ENCODE data around the gene NADK2. TPM values are rescaled to one million over a fixed set of nuclear protein-coding genes. Genes with fewer than 3 reads are reported as not detected.

The NADK2 gene
- 8.3 to 16.2 TPM (median 12.2 TPM) in 5 replicates for total RNA-seq (2022; extraction: Qiagen RNA extraction; ENCODE audit: low read depth)

GRCh38 chr5:36241631-36242533 lies at the start of gene NADK2:
Gene NADK2 (minus strand): TSS chr5:36241925. CDS start chr5:36241798, 127 bp downstream.

DNA sequence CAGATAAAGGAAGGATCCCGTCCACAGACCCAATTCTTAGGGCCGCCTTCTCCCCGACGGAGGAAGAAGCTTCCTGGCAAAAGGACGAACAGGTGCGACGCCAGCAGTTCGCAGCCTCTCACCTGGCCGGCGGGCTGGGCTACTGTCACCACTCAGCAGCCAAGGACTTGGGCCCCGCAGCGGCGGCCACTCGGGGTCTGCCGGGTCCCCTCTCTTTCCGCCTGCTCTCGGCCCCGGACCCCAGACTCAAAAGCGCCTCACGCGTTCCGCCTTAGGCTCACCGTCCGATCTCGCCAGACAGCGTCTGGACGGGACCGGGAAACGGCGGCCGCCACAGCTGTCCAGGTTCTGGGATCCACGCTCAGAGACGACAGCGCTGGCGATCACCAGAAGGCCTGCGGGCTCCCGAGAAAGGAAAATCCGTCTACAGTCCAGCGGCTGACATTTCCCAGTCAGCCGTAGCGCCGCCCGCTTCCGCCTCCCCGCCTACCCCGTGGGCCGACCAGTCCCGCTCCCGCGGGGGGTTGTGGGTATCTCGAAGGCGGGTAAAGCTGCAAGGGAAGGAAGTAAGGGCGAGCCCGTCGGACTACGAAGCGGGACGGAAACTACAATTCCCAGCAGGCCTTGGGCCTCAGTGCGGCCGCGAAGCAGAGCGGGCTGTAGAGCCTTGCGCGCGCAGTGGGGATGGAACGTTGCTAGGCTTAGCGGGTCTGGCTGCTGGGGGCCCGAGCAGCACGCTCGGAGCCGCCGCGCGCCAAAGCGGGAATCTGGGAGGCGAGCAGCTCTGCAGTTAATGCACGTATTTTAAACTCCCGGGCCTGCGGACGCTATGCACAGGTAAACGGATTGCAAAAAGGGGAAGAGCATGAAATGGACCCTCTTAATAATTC lies 90.0 kb downstream of the NADK2 start, which contains the start of the genes LMBRD2 and SKP2:
Gene LMBRD2, minus strand, starts transcription at position 454 of the 890 bp plus-strand sequence. CDS start 8,538 bp downstream, outside the sequence.
Gene SKP2, plus strand, starts transcription at position 678 of the 890 bp plus-strand sequence. Its CDS starts 152 bp downstream, at position 830.

Other genes with a start within 250 kb of the NADK2 start
- gene UGT3A2, start 175.0 kb downstream of the NADK2 start, total RNA-seq (2022; extraction: Qiagen RNA extraction; ENCODE audit: low read depth) = not detected in 5 replicates
- 0.52 to 3.4 TPM (median 1.4 TPM) in 5 replicates for gene LMBRD2, start 90.0 kb downstream of the NADK2 start, total RNA-seq (2022; extraction: Qiagen RNA extraction; ENCODE audit: low read depth)
- gene SKP2, start 89.8 kb downstream of the NADK2 start, total RNA-seq (2022; extraction: Qiagen RNA extraction; ENCODE audit: low read depth) = 14.5 to 20.7 TPM (median 19.5 TPM) in 5 replicates
- gene RANBP3L, start 60.0 kb upstream of the NADK2 start, total RNA-seq (2022; extraction: Qiagen RNA extraction; ENCODE audit: low read depth) = 0.06 TPM in 1 of 5 replicates, not detected in the others

Measured in A549 treated with ZK216348 at 1 μM for 4 hours (cell line).